Fibroblast of skin of left quadriceps (primary cell): ENCODE data around the gene PCDH11X.
"Not testable (repeated sequence)": the region's sequence is repeated elsewhere in the genome, so short reads cannot be mapped to it uniquely, and the experiment has no call there.

ENCODE experiments used
- DNase-seq, 2 experiments: peaks; one replicate each; pipeline ENCODE4 v3.0.0-alpha.2; 2013; ENCODE audit warnings: low read depth in 2 of 2

PCDH11X gene, protein sequence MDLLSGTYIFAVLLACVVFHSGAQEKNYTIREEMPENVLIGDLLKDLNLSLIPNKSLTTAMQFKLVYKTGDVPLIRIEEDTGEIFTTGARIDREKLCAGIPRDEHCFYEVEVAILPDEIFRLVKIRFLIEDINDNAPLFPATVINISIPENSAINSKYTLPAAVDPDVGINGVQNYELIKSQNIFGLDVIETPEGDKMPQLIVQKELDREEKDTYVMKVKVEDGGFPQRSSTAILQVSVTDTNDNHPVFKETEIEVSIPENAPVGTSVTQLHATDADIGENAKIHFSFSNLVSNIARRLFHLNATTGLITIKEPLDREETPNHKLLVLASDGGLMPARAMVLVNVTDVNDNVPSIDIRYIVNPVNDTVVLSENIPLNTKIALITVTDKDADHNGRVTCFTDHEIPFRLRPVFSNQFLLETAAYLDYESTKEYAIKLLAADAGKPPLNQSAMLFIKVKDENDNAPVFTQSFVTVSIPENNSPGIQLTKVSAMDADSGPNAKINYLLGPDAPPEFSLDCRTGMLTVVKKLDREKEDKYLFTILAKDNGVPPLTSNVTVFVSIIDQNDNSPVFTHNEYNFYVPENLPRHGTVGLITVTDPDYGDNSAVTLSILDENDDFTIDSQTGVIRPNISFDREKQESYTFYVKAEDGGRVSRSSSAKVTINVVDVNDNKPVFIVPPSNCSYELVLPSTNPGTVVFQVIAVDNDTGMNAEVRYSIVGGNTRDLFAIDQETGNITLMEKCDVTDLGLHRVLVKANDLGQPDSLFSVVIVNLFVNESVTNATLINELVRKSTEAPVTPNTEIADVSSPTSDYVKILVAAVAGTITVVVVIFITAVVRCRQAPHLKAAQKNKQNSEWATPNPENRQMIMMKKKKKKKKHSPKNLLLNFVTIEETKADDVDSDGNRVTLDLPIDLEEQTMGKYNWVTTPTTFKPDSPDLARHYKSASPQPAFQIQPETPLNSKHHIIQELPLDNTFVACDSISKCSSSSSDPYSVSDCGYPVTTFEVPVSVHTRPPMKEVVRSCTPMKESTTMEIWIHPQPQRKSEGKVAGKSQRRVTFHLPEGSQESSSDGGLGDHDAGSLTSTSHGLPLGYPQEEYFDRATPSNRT (N-terminal part only)

DNA sequence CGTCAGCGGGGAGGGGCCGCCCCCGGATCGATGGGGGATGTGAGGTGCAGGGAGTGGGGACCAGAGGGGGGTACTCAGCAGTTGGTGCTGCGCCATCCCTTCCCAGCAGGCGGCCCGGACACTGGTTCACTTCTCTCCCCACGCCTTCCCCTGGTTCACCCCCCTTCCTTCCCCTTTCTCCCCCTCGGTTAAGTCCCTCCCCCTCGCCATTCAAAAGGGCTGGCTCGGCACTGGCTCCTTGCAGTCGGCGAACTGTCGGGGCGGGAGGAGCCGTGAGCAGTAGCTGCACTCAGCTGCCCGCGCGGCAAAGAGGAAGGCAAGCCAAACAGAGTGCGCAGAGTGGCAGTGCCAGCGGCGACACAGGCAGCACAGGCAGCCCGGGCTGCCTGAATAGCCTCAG lies at the start of gene PCDH11X:
Gene PCDH11X (plus strand): TSS at position 241 of the 400 bp plus-strand sequence. CDS start 56,130 bp downstream, outside the sequence.
- not testable (repeated sequence) for DNase-seq

DNA sequence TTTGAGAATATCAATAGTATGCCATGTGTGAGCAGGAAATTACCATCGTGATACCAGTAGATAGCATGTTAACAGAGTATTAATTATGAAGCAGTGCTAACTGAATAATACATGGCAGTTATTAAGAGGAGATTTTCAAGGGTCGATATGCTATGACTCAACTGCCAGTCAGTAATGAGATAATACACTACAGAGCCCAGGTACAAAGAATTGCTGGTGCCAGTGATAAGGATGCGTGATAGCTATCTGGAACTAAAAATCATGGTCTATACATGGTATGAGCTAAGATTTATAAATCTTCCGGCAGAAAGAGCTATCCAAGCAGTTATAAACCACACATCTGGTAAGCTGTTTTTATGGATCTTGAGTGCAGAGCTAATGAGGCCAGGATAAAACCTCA lies 31.7 kb upstream of the PCDH11X start:
- DNase-seq: not testable (repeated sequence)

DNA sequence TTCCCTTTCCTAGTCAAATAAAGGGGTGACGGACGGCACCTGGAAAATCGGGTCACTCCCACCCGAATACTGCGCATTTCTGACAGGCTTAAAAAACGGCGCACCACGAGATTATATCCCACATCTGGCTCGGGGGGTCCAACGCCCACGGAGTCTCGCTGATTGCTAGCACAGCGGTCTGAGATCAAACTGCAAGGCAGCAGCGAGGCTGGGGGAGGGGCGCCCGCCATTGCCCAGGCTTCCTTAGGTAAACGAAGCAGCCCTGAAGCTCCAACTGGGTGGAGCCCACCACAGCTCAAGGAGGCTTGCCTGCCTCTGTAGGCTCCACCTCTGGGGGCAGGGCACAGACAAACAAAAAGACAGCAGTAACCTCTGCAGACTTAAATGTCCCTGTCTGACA lies 26.2 kb upstream of the PCDH11X start:
- DNase-seq: not testable (repeated sequence)

DNA sequence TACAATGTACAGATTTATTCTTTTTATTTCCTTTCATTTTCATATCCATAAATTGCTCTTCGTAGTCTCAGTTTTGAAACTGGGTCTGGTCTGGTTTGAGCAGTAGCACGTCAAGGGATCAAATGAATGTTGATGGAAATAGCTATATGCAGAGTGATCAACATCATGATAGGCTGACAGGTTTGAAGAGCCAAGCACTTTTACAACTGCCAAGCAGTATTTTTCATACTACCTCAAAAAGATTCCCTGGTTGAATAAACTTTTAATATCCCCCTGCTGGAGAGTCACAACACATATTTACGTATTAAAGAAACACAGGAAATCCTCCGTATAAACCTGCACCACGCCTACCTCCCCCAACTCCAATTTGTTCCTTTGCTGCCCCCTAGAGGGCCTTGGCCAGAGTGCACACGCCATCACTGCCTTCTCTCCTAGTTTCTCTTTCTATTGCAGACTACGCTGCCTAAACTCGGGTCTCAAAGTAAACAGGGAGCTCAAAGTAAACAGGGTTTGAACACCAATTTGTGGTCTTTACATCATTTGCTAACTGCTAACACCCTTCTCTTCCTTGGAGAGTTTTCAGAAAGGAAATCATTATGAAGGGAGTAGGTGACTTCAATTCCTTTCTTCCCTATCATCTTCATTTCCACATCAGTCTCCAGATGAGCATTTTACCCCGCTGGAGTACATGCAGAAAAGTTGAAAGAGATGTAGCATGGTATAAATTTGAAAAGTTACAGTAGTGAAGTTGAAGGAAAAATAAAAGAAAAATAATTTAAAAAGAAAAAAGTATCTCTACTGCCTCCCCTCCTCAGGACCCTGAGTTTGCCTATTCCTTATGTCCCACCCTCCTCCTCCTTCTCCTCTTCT lies 8.3 kb upstream of the PCDH11X start:
- not testable (repeated sequence) for DNase-seq

DNA sequence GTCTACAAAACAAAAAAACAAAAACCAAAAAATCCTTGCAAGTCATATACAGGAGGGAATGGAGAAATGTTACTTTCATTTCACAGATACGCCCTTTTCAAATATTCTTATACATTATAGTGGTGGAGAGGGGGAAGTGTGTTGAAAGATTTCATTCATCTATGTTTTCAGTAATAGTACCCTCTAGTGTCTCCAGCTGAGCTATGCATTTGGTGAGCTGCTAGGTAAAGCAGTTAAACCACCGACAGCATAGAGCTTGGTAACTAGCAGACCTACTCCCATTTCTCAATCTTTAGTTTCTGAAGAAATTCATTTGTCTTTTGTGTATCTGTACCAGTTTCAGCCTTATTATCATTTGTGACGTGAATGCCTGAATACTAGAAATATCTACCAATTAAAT lies 5.2 kb upstream of the PCDH11X start:
- not testable (repeated sequence) for DNase-seq

DNA sequence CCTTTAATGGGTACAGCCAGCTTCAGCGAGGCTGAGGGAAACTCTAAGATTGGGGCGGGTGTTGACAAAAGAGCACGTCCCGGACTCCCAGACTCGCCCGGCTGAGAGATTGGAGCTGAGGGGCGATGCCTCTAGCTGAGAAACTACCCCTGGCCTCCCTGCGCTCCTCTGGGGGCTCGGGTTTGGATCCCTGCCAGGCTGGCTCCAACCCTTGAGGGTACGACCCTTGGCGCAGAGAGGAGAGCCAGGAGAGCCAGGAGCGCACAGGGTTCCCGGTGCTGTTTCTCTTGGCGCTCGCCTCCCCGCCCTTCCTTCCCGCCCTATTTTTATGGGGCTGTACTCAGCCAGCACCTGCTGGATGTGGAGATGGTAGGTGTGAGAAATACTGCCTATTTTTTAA lies 833 bp downstream of the PCDH11X start:
- not testable (repeated sequence) for DNase-seq

DNA sequence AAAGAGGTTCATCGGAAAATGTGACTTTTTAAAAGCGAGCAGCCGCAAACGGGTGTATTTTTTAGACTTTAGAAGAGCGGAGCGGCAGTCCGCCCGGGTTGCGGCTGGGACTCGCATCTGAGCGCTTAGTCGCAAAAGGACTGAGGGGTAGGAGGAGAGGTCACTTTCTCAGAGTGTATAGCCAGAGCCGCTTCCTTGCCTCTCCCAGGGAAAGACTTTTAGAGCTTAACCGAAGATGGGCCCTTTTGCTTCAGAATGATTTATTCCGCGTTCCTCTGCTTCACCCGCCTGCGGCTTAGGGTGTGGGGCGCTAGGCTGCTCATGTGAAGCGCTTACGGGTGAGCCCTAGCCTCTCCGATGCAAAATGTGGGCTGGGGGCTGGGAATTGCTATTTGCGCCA lies 1.5 kb downstream of the PCDH11X start:
- not testable (repeated sequence) for DNase-seq

DNA sequence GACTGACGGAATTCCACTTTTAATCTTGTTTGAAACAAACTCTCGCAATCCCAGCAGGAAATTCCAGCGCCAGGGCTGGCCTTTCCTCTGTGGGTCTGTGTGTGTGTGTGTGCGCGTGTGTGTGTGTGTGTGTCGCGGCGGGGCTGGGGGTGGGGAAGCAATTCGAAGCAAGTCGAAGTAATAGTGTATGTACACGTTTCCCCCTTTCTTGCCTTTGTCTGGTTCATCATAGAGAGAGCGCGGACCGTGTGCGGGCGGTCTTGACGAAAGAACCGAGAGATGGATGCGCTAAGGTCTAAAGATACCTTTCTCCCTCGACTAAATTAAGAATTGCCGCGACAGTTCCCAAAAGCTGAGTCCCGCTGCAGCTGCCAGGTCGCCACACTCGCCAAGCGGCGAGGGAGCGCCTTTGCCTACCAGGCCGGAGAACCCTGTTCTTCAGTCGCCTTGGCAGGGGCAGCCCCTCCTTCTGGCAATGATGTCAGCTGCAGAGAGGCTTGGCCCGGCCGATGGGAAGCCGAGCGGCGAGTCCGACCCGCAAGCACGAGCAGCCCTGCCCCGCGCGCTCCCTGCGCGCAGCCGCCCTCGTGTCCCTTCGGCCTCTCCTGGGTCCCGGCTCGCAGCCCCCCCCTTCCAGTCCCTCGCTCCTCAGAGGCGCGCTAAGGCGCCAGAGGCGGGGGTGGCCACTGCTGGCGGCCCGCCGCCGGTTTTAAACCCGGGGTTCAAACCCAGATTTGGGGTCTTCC lies 2.6 kb downstream of the PCDH11X start:
- not testable (repeated sequence) for DNase-seq

DNA sequence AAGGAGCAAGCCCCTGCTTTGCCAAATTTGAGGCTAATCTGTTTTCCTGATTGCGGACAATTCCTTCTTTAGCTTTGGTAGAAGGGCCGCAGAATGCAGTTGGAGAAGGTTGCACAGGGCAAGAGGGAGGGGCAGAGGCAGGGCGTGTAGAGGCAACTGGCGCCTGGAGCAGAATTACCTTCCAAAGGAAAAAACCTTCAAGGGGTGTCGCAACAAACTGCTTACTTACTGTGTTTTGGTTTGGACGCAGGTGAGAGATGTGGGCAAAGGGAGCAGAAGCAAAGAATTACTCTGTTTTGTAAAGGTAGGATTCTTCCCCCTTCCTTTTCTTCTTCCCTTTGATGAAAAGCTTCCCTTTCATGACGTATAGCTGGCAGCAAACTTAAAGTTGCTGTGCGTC lies 3.6 kb downstream of the PCDH11X start:
- DNase-seq: not testable (repeated sequence)

DNA sequence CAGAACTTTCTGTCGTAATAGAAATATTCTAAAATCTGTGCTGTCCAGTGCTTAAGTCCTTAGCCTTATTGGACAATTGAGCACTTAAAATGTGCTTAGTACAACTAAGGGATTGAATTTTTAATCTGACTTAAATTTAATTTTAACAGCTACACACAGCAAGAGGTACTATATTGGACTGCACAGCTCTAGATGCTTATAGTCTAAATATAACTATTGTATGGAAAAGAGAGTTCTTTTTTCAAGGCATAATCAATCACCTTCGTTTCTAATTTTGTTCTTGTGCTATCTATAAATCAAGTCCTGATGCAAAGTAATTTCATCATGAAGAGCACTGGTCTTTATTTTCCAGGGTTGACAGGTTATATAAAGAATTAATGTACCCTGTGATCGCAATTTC lies 38.4 kb downstream of the PCDH11X start:
- DNase-seq: not testable (repeated sequence)

DNA sequence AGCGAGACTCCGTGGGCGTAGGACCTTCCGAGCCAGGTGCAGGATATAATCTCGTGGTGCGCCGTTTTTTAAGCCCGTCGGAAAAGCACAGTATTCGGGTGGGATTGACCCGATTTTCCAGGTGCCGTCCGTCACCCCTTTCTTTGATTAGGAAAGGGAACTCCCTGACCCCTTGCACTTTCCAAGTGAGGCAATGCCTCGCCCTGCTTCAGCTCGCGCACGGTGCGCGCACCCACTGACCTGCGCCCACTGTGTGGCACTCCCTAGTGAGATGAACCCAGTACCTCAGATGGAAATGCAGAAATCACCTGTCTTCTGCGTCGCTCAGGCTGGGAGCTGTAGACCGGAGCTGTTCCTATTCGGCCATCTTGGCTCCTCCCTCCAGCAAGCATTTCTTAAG lies 46.1 kb downstream of the PCDH11X start:
- not testable (repeated sequence) for DNase-seq
